GM06990 (cell line): ENCODE data around the gene ARHGEF19.
A peak's percentile ranks its signal among the peaks of the same experiment; 100 is the strongest.
"Not testable (repeated sequence)": the region's sequence is repeated elsewhere in the genome, so short reads cannot be mapped to it uniquely, and the experiment has no call there.

Experiments
- DNase-seq: peaks from one replicate; pipeline ENCODE4 v3.0.0-alpha.2; 2011; ENCODE audit not compliant: insufficient read length; ENCODE audit errors: extremely low read depth
- H3K27me3 ChIP-seq: replicated peaks from 2 replicates; pipeline ENCODE4 v1.6.0; 2011; ENCODE audit warnings: low read length; ENCODE audit not compliant: control insufficient read depth, insufficient read depth
- H3K36me3 ChIP-seq: 2 replicates; pipeline ENCODE4 v1.5.1; 2011; ENCODE audit warnings: low read length; ENCODE audit not compliant: control insufficient read depth, insufficient read depth
- H3K4me3 ChIP-seq: replicated peaks from 2 replicates; pipeline ENCODE4 v1.5.1; 2011; ENCODE audit warnings: low read depth, mild to moderate bottlenecking, control low read depth, low read length
- CTCF ChIP-seq: IDR thresholded peaks from 2 replicates; pipeline ENCODE4 v1.5.1; 2011; ENCODE audit warnings: low read length, control low read depth, mild to moderate bottlenecking, inconsistent platforms; ENCODE audit not compliant: insufficient read depth, poor library complexity, severe bottlenecking

The ARHGEF19 gene

DNA sequence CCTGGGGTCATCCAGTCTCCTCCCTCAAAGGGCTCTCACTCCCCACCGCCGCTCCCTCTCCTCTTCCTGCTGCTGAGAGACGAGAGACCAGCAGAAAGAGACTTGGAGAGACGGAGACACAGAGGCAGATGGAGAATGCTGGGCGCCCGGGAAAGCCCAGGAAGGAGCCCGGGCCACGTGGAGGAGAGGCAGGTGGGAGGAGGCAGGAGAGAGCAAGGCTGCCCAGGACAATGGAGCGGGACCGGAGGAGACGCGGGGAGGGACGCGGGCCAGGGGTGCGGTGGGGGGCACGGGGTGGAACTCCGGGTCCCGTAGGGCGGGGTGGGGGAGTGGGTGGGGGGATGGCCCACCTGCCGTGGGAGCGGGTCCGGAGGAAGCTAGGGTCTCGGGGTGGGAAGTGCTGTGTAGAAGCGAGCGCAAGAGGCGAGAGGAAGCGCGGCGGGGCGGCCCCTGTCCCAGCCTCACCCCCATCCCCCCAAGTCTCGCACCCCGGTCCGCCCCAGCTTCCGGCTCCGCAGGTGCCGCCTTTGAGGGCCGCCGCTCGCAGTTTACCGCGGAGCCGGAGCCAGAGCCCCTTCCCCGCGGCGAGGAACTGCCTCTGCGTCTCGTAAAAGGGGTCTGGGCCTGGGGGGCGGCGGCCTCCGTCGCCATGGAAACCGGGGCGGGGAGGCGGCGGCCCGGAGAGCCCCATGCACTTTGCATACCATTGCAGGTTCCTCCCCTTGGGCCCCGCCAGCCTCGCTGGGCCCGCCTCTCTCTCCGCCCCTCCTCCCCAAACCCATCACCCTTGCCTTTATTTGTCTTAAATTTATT is 44.9 kb downstream of the ARHGEF19 start:
- Histone ChIP-seq H3K4me3 (peak overlapping the region; percentile 64), H3K27me3 (no peaks in the 10 kb centered on the region), H3K36me3 (no peaks in the 10 kb centered on the region)
- peak; percentile 67 for DNase-seq
- TF ChIP-seq CTCF = no peak

GRCh38 chr1:16166117-16166516 is 46.3 kb downstream of the ARHGEF19 start:
- no peak for TF ChIP-seq CTCF
- no peak for DNase-seq
- H3K27me3 ChIP-seq = no peaks in the 10 kb centered on the region
- H3K36me3 ChIP-seq = no peaks in the 10 kb centered on the region
- no peak overlapping the region for H3K4me3 ChIP-seq

GRCh38 chr1:16165548-16165947 is 46.9 kb downstream of the ARHGEF19 start:
- no peak overlapping the region for H3K4me3 ChIP-seq
- no peak for TF ChIP-seq CTCF
- H3K36me3 ChIP-seq = no peaks in the 10 kb centered on the region
- DNase-seq = no peak
- H3K27me3 ChIP-seq = no peaks in the 10 kb centered on the region

- Histone ChIP-seq H3K4me3 (no peak overlapping the region), H3K27me3 (no peaks in the 10 kb centered on the region), H3K36me3 (no peaks in the 10 kb centered on the region)
- no peak for TF ChIP-seq CTCF
- DNase-seq = no peak
Measured at GRCh38 chr1:16165073-16165364, 47.4 kb downstream of the ARHGEF19 start.

DNA sequence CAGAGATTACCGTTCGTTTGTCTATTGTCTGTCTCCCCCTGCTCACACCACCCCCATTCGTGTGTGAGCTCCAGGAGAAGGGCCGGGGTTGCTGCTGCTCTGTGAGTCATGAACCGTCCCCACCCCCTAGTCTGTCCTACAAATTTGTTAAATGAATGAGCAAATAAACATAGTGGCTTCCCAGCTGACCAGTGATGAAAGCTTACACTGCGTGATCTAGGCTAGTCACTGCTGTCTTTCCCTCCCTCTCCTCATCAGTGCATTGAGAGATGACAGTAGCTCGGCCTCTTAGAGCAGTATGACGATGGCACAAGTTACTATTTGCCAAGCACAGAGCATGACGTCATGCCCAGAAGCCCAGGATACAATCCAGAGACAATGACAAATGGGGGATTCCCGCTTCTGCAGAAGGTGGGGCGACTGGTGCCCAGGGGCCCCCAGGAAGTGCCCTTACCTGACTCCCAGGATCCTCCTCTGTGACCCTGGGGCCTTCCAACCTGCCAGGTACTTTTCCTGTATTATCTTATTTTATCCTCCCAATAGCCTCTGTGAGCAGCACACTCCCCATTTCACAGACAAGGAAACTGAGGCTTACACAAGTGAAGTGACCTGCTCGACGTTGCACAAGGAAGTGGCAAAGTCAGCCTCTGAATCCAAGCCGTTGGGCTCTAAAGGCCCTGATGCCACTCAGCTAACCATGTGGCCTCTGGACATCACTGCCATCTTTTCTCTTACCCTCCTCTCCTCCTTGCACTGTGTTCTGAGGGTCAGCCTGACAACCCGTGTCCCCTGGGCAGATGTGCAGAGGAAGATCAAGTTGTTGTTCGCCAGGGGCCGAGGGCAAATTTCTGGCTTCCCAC is 48.0 kb downstream of the ARHGEF19 start:
- Histone ChIP-seq H3K27me3 (no peaks in the 10 kb centered on the region), H3K36me3 (no peaks in the 10 kb centered on the region), H3K4me3 (no peak overlapping the region)
- DNase-seq = no peak
- no peak for TF ChIP-seq CTCF

- DNase-seq, H3K4me3 ChIP-seq, H3K36me3 ChIP-seq, H3K27me3 ChIP-seq: not testable (repeated sequence)
Measured at GRCh38 chr1:16163608-16164212, 48.7 kb downstream of the ARHGEF19 start.
